Measurements from ENCODE around the gene MMRN2. TPM values are rescaled to one million over a fixed set of nuclear protein-coding genes. Genes with fewer than 3 reads are reported as not detected.
"Not testable (repeated sequence)": the region's sequence is repeated elsewhere in the genome, so short reads cannot be mapped to it uniquely, and the experiment has no call there.

MMRN2 gene
- total RNA-seq, 4 donors from 2014 or later = 23.0 to 45.1 (median 28.4) TPM

GRCh38 chr10:86938260-86938659 is 19.2 kb downstream of the MMRN2 start:
- no peak for DNase-seq
- Histone ChIP-seq H3K4me1 (peaks cover 3 to 7% of the 10 kb centered on the region in 2 donors), H3K9me3 (no peaks in the 10 kb centered on the region), H3K27ac (no peak overlapping the region), H3K27me3 (no peaks in the 10 kb centered on the region), H3K4me3 (replicated peaks in 1 of 3) (no peak overlapping the region), H3K36me3 (peaks cover 4 to 9% of the 10 kb centered on the region in 2 donors)
- TF ChIP-seq POLR2A (IDR thresholded peaks at IDR 0.05) (no peak), CTCF (IDR thresholded peaks at IDR 0.05) (no peak)
- intact Hi-C loops (cut with DNase I) = no loop called here
- WGBS, 2 donors = 93 to 96% methylated on average over 2 of the region's 2 CpGs

- no peak overlapping the region for H3K27ac ChIP-seq
Measured at GRCh38 chr10:86937502-86938154, 19.8 kb downstream of the MMRN2 start.

GRCh38 chr10:86936661-86937501 is 20.5 kb downstream of the MMRN2 start:
- intact Hi-C loops (cut with DNase I) = no loop called here
- peak in 1 of 2 donors; percentile 22 for DNase-seq

More at GRCh38 chr10:86937502-86938154, 19.8 kb downstream of the MMRN2 start:
- H3K9me3 ChIP-seq = no peaks in the 10 kb centered on the region
- 67 to 76% methylated on average over 6 of the region's 6 CpGs for WGBS, 2 donors
- peaks cover 3 to 4% of the 10 kb centered on the region in 2 donors for H3K4me1 ChIP-seq
- peaks cover 4 to 9% of the 10 kb centered on the region in 2 donors for H3K36me3 ChIP-seq
- no peaks in the 10 kb centered on the region for H3K27me3 ChIP-seq
- intact Hi-C loops (cut with DNase I) = no loop called here
- no peak for TF ChIP-seq CTCF (IDR thresholded peaks at IDR 0.05)
- TF ChIP-seq POLR2A (IDR thresholded peaks at IDR 0.05) = no peak
- H3K4me3 ChIP-seq (replicated peaks in 1 of 3) = no peak overlapping the region
- no peak for DNase-seq

GRCh38 chr10:86934162-86934711 is 23.2 kb downstream of the MMRN2 start:
- H3K27ac ChIP-seq; H3K27me3 ChIP-seq; DNase-seq; intact Hi-C loops (cut with DNase I); H3K4me3 ChIP-seq (replicated peaks in 1 of 3); H3K4me1 ChIP-seq; H3K9me3 ChIP-seq: not testable (repeated sequence)
- 87% methylated on average over 6 of the region's 6 CpGs for WGBS, 2 donors
- peaks cover 17 to 19% of the 10 kb centered on the region in 2 donors for H3K36me3 ChIP-seq

More at GRCh38 chr10:86936661-86937501, 20.5 kb downstream of the MMRN2 start:
- Histone ChIP-seq H3K4me1 (peaks cover 0 to 3% of the 10 kb centered on the region in 2 donors), H3K9me3 (no peaks in the 10 kb centered on the region), H3K4me3 (replicated peaks in 1 of 3) (no peak overlapping the region), H3K27me3 (no peaks in the 10 kb centered on the region), H3K36me3 (peaks cover 4 to 9% of the 10 kb centered on the region in 2 donors), H3K27ac (no peak overlapping the region)
- no peak for TF ChIP-seq CTCF (IDR thresholded peaks at IDR 0.05)
- peak in 1 of 2 donors; percentile 9 for TF ChIP-seq POLR2A (IDR thresholded peaks at IDR 0.05)
- WGBS, 2 donors = 77 to 79% methylated on average over 13 of the region's 13 CpGs

- H3K27me3 ChIP-seq = no peaks in the 10 kb centered on the region
- H3K4me1 ChIP-seq = no peaks in the 10 kb centered on the region
- intact Hi-C loops (cut with DNase I) = no loop called here
- no peak overlapping the region for H3K27ac ChIP-seq
- no peak for TF ChIP-seq POLR2A (IDR thresholded peaks at IDR 0.05)
- TF ChIP-seq CTCF (IDR thresholded peaks at IDR 0.05) = no peak
- no peak overlapping the region for H3K4me3 ChIP-seq (replicated peaks in 1 of 3)
- peaks cover 18 to 19% of the 10 kb centered on the region in 2 donors for H3K36me3 ChIP-seq
- H3K9me3 ChIP-seq = no peaks in the 10 kb centered on the region
- 94 to 97% methylated on average over 2 of the region's 2 CpGs for WGBS, 2 donors
- no peak for DNase-seq
Measured at GRCh38 chr10:86932674-86933073, 24.7 kb downstream of the MMRN2 start.

All from thyroid gland (tissue), 4 donors.